HG03060 (cell line): ENCODE measurements around the gene PLA2G3.
"Not testable (repeated sequence)": the region's sequence is repeated elsewhere in the genome, so short reads cannot be mapped to it uniquely, and the experiment has no call there.

Source experiments
- ATAC-seq: cut with Tn5 transposase; IDR thresholded peaks from one replicate; pipeline ENCODE4 v1.9.1; 2021; ENCODE audit warnings: low read depth, moderate number of reproducible peaks; ENCODE audit not compliant: unreplicated experiment

The PLA2G3 gene, protein sequence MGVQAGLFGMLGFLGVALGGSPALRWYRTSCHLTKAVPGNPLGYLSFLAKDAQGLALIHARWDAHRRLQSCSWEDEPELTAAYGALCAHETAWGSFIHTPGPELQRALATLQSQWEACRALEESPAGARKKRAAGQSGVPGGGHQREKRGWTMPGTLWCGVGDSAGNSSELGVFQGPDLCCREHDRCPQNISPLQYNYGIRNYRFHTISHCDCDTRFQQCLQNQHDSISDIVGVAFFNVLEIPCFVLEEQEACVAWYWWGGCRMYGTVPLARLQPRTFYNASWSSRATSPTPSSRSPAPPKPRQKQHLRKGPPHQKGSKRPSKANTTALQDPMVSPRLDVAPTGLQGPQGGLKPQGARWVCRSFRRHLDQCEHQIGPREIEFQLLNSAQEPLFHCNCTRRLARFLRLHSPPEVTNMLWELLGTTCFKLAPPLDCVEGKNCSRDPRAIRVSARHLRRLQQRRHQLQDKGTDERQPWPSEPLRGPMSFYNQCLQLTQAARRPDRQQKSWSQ

DNA sequence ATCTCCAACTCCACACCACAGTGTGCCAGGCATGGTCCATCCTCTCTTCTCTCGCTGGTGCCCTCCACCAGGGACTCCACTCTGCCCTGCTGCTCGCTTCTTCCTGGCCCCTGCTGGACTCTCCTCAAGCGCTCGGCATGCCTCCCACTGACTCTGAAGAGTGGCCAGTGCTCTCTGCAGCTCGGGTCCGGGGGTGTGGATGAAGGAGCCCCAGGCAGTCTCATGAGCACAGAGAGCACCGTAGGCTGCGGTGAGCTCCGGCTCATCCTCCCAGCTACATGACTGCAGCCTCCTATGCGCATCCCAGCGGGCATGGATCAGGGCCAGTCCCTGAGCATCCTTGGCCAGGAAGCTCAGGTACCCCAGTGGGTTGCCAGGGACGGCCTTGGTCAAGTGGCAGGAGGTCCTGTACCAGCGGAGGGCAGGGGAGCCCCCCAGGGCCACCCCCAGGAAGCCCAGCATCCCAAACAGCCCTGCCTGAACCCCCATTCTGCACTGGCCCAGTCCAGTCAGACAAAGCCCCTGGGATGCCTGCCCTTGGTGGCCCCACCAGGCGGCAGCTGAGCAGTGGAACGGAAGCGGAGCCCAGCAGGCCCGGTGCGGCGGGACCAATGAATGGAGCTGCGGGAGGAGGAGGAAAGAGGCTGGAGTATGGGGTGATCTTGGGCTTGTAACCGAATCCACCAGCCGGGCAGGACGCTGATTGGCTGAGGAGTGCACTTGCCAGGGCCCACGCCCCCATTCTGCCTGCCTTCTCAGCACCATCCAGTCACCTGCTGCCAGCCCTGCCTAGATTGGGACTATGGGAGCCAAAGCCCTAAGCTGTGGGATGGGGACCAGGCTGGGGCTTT lies at the start of gene PLA2G3:
PLA2G3 (minus strand) TSS at position 643 of the 851 bp plus-strand sequence; CDS start at position 489, 154 bp downstream.
- no peak for ATAC-seq

- no peak for ATAC-seq
These were observed 47.3 kb upstream of the PLA2G3 start for GRCh38 chr22:31187627-31188026.

DNA sequence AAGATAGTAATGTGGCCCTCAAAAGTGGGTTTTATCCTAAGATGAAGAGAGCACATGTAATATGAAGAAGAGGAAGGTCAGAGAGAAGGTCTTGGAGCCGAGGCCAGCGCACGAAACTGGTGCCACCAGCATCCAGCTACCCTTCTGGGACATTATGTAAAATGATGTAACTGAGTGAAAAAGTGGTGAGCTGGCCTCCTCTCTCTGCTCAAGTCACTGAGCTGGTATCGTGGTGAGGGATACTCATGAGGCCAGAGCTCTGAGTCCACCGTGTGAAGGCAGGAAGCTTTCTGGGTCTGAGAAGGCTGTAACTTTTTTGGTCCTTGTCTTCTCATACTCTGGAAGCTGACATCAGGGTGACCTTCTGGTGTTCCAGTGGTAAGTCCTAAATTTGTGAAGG lies 44.7 kb upstream of the PLA2G3 start:
- no peak for ATAC-seq

DNA sequence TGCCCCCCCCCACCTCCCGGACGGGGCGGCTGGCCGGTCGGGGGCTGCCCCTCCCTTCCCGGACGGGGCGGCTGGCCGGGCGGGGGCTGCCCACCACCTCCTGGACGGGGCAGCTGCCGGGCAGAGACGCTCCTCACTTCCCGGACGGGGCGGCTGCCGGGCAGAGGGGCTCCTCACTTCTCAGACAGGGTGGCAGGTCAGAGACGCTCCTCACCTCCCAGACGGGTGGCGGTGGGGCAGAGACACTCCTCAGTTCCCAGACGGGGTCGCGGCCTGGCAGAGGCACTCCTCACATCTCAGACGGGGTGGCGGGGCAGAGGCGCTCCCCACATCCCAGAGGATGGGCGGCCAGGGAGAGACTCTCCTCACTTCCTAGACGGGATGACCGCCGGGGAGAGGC lies 43.7 kb upstream of the PLA2G3 start:
- ATAC-seq, result no peak

- no peak for ATAC-seq
These were observed 39.0 kb upstream of the PLA2G3 start for GRCh38 chr22:31179345-31179744.

- ATAC-seq, result no peak
These were observed 38.6 kb upstream of the PLA2G3 start for GRCh38 chr22:31178859-31179258.

DNA sequence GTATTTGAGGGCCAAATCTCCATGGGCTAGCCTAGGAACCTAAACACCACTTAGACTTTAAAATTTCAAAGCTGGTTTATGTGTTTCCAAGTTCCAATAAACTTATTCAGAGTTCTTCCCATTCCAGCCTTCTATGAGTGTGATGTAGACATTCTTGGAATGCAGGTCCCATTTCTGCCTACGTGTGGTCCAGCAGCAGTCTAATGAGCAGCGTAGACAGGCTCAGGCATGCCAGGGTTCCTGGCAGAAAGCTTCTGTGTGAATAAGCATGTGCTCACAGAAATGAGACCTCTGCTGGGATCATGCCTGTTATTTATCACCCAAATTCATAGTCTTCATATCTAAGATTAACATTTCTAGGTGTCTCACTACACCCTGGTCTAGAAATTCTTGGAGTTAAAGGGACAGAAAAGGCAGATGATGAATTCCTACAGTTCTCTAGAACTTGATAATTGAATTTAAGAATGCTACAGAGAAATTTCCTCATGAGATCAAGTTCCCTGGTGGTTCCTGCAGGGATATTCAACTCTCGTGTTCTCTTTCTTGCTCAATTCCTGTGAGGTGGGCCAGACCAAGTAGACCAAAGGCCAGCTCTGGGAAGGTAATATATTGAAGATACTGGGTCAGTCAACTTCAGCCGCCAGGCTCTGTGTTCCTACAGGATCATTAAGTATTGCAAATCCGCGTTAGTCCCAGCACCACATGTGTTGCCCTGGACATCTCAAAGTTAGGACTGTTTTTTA lies 37.3 kb upstream of the PLA2G3 start:
- no peak for ATAC-seq

DNA sequence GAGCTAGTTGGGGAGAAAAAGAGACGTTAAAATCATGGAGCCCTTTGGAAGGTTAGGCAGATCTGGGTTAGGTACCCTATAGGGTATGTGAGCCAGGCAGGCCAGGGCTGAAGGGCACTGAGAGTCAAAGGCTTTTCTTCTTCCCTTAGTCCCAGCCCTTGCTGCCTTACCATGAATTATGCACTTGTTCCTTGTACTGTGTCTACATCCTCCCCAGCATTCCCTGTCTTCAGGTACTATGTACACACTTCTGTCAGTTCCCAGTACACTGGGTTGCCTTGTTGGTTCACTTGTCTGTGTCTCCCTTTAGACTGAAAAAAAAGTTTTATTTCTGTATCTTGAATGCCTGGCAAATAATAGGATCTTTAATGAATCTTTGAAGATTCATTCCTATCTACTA lies 36.6 kb upstream of the PLA2G3 start:
- ATAC-seq, result no peak

- ATAC-seq, result no peak
These were observed 33.3 kb upstream of the PLA2G3 start for GRCh38 chr22:31173386-31174145.

GRCh38 chr22:31171734-31172133 lies 31.4 kb upstream of the PLA2G3 start:
- ATAC-seq, result not testable (repeated sequence)

DNA sequence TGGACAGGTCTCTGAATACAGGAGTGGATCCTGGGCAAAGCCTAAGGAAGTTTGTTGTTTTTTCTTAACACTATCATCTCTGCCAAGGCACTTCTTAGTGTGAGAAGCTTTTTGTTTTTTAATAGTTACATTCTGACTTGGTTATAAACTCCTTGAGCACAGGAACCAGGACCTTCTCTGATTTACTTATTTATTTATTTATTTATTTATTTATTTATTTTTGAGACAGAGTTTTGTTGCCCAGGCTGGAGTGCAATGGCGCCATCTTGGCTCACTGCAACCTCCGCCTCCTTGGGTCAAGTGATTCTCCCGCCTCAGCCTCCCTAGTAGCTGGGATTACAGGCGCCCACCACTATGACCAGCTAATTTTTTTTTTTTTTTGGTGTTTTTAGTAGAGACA lies 30.7 kb upstream of the PLA2G3 start:
- ATAC-seq, result no peak

DNA sequence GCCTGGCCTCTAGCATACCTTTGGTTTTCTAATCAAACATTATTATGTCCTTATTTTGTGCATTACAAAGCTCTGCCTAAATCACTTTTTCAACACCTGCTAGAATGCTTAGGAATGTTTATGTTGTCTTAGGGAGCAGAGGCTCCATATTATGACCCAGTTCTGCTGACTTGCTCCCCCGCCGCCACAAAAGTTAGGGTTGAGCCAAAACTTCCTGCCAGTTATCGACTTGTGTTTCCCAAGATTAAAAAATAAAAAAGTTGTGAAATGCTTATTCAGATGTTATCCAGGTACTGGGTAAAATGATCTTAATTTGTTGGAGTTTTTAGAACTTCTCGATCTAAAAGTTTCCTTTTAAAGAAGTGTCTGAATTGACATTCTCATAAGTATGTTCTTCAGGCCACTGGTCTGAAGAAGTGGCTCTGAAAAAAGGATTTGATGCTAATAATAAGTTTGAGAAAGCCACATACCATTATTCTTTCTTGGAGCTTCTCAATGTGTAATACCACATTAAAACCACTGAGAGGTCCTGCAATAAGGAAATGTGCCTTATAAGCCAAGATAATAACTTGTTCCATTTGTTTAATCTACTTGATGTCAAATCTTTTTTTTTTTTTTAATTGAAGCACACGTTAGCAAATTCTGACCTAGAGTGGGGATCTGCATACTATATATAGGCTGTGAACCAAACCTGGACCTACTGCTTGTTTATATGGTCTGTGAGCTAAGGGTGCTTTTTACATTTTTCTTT lies 21.9 kb upstream of the PLA2G3 start:
- no peak for ATAC-seq

GRCh38 chr22:31161386-31161785 lies 21.1 kb upstream of the PLA2G3 start:
- no peak for ATAC-seq

DNA sequence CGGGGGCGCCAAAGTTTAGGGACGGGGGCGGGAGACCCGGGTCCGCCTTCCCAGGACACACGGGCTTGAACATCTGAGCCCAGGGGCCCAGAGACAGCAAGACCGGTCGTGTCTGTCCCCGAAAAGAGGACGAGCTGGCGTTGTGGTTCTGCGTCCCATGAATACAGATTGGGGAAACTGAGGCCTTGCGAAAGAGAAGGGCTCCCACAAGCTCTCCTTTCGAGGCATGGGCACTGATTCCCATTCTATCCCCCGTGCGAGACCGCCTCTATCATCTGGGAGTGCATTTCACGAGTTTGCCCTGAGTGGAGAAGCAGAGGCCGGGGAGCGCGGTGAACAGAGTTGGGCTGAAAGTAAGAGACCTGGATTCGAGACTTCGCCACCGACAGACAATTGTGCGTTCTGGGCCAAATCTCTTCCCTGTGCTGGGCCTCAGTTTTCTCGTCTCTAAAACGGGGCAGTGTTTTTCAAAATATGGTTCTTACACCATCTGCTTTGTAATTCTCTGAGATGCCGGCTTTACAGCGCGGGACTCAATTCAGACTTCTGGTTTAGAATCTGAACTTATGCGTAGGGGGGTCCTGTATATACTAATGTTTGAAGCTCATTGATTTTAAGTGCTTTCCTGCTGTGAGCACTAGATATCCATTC lies 20.1 kb upstream of the PLA2G3 start:
- ATAC-seq, result no peak

GRCh38 chr22:31155422-31155821 lies 15.1 kb upstream of the PLA2G3 start:
- ATAC-seq, result no peak

- no peak for ATAC-seq
These were observed 14.7 kb upstream of the PLA2G3 start for GRCh38 chr22:31154975-31155374.

DNA sequence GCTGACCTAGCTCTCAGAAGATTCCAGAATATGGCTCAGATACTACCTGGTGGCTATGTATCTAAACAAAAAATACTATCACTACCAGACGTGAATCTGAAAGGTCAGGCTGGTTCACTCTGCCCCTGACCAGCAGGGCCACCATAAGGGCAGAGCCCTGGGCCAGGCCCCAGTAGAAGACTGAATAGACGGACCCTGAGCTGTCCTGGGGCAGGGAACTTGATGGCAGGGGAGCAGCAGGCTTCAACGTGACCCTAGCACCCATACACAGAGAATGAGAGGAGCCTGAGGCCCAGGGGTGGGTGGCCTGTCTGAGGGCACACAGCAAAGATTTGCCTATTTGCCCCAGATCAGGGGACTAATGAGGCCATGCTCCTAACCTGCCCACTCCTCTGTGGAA lies 13.0 kb upstream of the PLA2G3 start:
- no peak for ATAC-seq

DNA sequence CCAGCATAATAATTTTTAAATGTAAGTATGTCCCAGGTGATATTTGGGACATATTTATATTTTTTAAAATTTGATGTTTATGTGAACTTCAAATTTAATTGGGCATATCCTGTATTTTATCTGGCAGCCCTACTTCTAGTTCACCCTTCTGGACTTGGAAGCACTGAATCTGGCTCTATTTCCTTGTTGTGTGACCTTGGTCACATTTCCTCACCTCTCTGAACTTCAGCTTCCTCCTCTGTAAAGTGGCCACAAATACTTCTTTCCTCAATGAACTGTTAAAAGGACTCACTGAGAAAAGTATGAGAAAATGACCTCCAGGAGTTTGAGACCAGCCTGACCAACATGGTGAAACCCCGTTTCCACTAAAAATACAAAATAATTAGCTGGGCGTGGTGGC lies 11.6 kb upstream of the PLA2G3 start:
- ATAC-seq, result no peak

DNA sequence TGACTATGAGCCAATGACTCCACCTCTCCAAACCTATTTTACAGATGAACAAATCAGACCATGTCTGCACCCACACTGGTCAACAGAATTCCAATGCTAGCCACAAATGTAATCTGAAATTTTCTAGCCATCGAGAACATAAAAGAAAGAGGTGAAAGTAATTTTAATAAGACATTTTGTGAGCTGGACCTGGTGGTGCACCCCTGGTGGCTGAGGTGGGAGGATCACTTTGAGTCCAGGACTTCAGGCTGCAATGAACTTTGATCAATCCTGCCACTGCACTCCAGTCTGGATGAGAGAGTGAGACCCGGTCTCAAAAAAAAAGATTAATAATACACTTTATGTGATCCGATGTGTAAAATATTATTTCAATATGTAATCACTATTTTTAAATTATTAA lies 10.3 kb upstream of the PLA2G3 start:
- ATAC-seq, result no peak
